ENCODE results near the gene GALNT6.
"Not testable (repeated sequence)": the region's sequence is repeated elsewhere in the genome, so short reads cannot be mapped to it uniquely, and the experiment has no call there.

The GALNT6 gene

DNA sequence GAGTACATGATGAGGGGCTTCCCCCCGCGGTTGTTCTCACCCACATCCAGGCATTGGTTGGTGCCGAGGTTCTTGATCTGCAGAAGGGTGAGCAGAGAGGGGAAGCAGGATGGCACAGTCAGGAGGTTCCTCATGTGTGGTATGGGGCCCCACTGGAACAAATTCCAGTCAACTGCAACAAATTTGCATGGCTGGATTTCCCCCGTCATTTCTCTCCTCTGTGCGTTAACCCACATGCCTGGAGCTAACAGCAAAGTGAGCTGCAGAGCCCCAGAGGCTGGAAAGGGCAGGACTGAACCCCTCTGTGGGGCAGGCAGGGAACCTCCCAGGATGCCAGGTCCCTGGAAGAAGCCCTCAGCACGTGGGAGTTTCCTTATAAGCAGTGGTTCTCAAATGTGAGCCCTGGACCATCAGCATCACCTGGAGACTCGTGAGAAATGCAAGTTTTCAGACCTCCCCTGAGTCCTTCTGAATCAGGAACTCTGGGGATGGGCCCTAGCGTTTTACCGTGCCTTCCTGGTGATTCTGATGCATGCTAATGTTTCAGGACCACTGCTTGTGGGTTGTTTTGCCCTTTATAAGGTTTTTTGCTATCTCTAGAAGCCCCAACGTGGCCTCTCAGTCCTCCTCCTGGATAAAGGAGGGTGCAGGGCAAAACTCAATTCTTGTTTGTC lies 33.7 kb downstream of the GALNT6 start:
- DNase-seq, result no peak

GRCh38 chr12:51351913-51352532 lies 39.2 kb downstream of the GALNT6 start:
- DNase-seq, result peak; percentile 46 to 52

DNA sequence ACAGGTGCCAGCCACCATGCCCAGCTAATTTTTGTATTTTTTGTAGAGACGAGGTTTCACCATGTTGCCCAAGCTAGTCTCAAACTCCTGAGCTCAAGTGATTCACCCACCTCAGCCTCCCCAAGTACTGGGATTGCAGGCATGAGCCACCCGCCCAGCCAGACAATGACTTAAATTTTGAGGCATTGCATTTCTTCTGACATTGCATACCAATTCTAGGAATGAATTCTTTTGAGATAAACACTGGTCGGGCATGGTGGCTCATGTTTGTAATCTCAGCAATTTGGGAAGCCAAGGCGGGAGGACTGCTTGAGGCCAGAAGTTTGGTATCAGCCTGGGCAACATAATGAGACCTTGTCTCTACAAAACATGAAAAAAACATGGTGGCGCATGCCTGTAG lies 42.2 kb downstream of the GALNT6 start:
- no peak for DNase-seq

GRCh38 chr12:51348116-51348515 lies 43.1 kb downstream of the GALNT6 start:
- no peak for DNase-seq

GRCh38 chr12:51346581-51346980 lies 44.6 kb downstream of the GALNT6 start, which contains the start of gene CELA1:
Gene CELA1, minus strand, starts transcription at chr12:51346679. Its CDS starts 41 bp downstream, at chr12:51346638.
- no peak for DNase-seq

GRCh38 chr12:51345681-51346080 lies 45.5 kb downstream of the GALNT6 start:
- no peak for DNase-seq

DNA sequence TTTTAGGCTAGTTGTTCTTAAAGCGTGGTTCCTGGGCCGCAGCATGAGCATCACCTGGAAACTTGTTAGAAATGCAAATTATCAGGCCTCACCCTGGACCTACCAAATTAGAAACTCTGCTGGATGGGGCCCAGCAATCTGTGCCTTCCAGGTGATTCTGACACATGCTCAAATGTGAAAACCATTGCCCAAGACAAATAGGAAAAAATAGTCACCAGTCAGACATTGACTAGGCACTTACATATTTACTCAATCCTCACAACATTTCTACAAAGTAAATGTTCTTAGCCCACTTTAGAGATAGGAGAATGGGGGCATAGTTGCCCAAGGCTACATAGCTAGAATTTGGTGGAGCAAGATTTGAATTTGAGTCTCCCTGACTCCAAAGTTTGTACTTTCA lies 48.0 kb downstream of the GALNT6 start:
- no peak for DNase-seq

DNA sequence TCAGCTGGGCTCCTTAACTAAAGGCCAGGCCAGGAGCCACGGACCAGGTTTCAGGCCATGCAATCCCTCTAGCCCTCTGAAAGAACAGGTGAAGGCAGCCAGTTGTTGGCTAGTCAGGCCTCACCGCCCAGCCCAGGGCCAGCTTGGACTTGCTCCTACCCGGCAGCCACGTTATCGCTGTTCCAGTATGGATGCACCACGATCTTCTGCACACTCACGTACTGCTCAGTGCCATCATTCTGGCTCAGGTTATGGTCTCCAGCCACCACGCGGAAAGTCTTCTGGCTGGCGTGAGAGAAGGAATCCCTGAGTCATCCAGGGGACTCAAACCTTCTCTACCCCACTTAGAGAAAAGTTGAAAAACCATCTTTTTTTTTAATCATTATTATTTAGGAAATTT lies 48.8 kb downstream of the GALNT6 start:
- no peak for DNase-seq

- DNase-seq, result peak; percentile 72 to 80
Observed at GRCh38 chr12:51341251-51342007, 49.8 kb downstream of the GALNT6 start.

- no peak for DNase-seq
Observed at GRCh38 chr12:51339750-51340149, 51.5 kb downstream of the GALNT6 start.

- DNase-seq, result not testable (repeated sequence)
Observed at GRCh38 chr12:51337336-51337735, 53.9 kb downstream of the GALNT6 start.

DNA sequence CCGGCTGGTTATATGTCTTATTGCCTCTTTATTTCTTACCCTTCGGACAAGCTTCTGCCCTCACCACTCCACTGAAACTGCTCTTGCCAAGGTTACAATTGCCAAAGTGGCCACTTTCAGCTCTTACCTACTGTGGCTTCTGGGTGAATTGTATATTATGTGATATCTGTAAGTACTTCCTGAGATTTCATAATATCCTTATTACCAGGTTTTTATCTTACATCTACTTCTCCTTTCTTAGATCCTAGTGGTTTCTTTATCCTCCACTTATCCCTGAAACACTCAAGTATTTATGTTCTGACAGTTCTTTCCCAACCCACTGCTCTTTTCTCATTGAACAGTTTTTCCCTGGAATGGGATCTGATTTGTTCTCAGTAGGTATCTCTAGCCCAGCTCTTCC lies 55.3 kb downstream of the GALNT6 start:
- peak; percentile 87 to 88 for DNase-seq

- no peak for DNase-seq
Observed at GRCh38 chr12:51334764-51335163, 56.4 kb downstream of the GALNT6 start.

DNA sequence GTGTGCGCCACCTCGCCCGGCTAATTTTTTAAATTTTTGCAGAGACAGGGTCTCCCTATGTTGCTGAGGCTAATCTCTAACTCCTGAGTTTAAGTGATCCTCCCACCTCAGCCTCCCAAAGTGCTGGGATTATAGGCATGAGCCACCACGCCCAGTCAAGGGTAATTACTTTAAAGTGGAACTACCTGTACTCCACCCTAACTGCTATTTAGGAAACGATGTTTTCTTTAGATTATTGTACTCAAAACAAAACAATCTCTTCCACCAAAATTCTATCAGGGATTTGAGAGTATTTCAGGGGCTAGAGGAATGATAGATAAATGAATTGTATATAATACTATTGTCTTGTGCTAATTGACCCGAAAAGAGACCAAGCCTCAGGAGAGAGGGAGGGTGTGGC lies 57.7 kb downstream of the GALNT6 start:
- no peak for DNase-seq

DNA sequence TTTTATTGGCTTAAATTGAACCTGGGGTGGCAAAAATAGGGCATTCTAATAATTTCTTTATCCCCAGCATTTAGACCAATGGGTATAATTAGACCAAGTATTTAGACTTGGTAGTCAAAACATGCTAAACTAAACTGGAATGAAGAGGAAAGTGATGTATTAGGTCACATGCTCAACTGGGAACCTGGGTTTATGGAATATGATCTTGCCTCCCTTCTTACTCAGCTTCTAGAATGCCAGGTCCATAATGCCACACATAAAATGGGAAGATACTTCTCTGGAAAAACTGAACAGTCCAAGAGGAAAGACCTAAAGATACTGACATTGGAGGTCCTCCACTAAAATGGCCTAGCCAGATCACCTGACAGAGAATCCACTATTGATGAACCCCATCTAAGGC lies 61.0 kb downstream of the GALNT6 start:
- DNase-seq, result no peak

- peak; percentile 48 to 53 for DNase-seq
Observed at GRCh38 chr12:51329742-51330141, 61.5 kb downstream of the GALNT6 start.

DNA sequence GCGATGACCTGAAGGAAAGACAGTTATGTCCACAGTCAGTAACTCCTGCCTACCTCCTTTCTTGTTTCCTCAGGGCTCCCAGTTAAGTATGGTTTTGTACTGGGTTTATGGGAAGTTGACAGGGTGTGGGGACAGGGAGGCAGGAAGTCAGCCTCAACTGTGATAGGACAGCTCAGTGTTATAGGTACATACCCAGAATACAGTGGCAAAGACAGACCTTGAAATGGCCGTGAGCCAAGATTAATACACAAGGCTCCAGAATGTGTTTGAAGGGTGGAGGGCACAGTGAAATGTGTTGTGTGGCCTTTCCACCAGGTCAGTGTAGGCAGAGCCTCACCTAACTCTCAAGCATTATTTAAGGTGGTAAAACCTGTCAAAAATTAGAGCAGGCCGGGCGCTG lies 62.6 kb downstream of the GALNT6 start:
- no peak for DNase-seq

DNA sequence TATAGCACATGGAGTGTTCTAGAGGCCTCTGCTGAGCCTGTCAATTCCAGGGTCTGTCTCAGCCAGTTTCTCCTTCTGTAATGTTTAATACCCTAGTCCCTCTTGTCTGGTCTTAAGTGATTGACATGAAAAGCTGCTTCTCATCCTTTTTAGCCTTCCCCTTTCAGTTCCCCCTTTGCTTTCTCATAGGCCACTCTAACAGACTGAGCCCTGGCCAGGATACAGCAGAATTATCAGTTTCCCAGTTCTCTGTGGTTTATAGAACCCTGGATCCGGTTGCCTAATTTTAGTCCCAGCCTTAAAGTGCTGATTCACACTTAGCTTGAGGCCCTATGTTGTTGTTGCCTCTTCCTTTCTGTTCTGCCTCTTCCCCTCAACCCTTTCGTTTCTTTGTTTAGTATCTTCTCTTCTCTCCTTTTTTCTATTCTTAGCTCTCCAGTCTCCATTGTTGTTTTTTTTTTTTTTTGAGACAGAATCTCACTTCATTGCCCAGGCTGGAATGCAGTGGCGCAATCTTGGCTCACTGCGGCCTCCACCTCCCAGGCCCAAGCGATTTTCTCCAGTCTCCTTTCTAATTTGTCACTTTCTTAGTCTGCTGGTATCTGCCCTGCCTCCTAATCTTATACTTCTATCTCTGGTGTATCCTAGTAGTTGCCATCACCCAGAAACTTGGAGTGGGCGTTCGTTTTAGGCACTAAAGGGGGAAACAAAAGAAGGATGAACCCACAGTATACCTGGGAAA lies 64.3 kb downstream of the GALNT6 start:
- peak; percentile 96 to 97 for DNase-seq

DNA sequence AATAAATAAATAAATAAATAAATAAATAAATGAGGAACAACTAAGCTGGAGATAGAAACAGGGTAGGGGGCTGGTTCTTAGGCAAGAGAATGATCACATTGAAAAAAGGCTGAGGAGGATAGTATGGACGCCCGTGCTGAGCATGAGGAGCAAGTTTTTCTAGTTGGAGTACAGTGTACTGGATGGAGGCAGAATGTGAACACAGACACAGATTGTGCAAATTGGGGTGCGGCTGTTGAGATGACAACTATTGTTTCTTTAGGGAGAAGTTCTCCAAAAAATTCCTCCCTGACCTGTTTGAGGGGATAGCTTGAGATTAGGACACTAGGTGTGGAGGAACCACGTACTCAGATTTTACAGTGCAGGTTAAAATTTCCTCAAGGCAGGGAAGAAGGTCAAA lies 66.3 kb downstream of the GALNT6 start:
- DNase-seq, result no peak

- peak; percentile 35 for DNase-seq
Observed at GRCh38 chr12:51323966-51324895, 67.0 kb downstream of the GALNT6 start, which contains the start of gene BIN2. Gene BIN2, minus strand, starts transcription at chr12:51324174. Its CDS starts 72 bp downstream, at chr12:51324102.

- DNase-seq, result no peak
Observed at GRCh38 chr12:51323317-51323960, 67.8 kb downstream of the GALNT6 start.
